Panc1 (cell line): ENCODE measurements around the gene TMPRSS15. TPM values are rescaled to one million over a fixed set of nuclear protein-coding genes. Genes with fewer than 3 reads are reported as not detected.
"Not testable (repeated sequence)": the region's sequence is repeated elsewhere in the genome, so short reads cannot be mapped to it uniquely, and the experiment has no call there.

Experiments
- ATAC-seq: fragments of 200-7000 bp; cut with Tn5 transposase; 2 replicates; pipeline ENCODE4 v1.9.1; 2020; ENCODE audit warnings: mild to moderate bottlenecking, moderate library complexity
- BruUV-seq: library from RNA; stranded (reverse); fragments of 400-500 nt; replicated peaks from 2 replicates; lab custom pipeline; 2021; lab: Mats Ljungman, UMichigan
- CTCF ChIA-PET: fragments of 300-600 bp; sonication (Branson Sonifier 250); formaldehyde crosslinking; loops from one replicate; lab custom pipeline; 2022; ENCODE audit warnings: antibody characterized with exemption; lab: Charles Lee
- POLR2A ChIA-PET: fragments of 300-600 bp; sonication (Branson Sonifier 250); formaldehyde crosslinking; loops from one replicate; lab custom pipeline; 2022; ENCODE audit warnings: antibody characterized with exemption; lab: Charles Lee
- DNase-seq: peaks from one replicate; pipeline ENCODE4 v3.0.0-alpha.2; 2010; ENCODE audit warnings: low read depth, low spot score
- H3K27ac ChIP-seq: 2 replicates; pipeline ENCODE4 v1.5.1; 2011; ENCODE audit warnings: mild to moderate bottlenecking, low read length, inconsistent platforms
- H3K27me3 ChIP-seq: fragments of 200-500 bp; sonication (Bioruptor generic); 2 replicates; pipeline ENCODE4 v1.6.0; 2014; ENCODE audit warnings: low read length, inconsistent platforms; ENCODE audit not compliant: control insufficient read depth, insufficient read depth
- H3K36me3 ChIP-seq: fragments of 200-500 bp; sonication (Bioruptor generic); 2 replicates; pipeline ENCODE4 v1.5.1; 2014; ENCODE audit warnings: inconsistent platforms, mild to moderate bottlenecking, low read length, moderate library complexity; ENCODE audit not compliant: control insufficient read depth, insufficient read depth
- H3K4me1 ChIP-seq: 2 replicates; pipeline ENCODE4 v1.5.1; 2011; ENCODE audit warnings: inconsistent platforms, mild to moderate bottlenecking, low read length, moderate library complexity; ENCODE audit not compliant: control insufficient read depth, insufficient read depth
- H3K4me3 ChIP-seq, 2 experiments: 2 replicates each; pipeline ENCODE4 v1.5.1; 2011 to 2012; ENCODE audit warnings: low read depth in 2 of 2, low read length in 2 of 2, mild to moderate bottlenecking in 2 of 2, inconsistent platforms in 1 of 2, moderate library complexity in 1 of 2
- H3K9me3 ChIP-seq: fragments of 200-500 bp; sonication (Bioruptor generic); 2 replicates; pipeline ENCODE4 v1.5.1; 2014; ENCODE audit warnings: low read depth, mild to moderate bottlenecking, inconsistent platforms, low read length, moderate library complexity; ENCODE audit not compliant: control insufficient read depth, insufficient read depth
- POLR2AphosphoS5 ChIP-seq: IDR thresholded peaks from 2 replicates; pipeline ENCODE4 v1.6.1; 2012; ENCODE audit warnings: mild to moderate bottlenecking, low read depth, low read length, moderate library complexity
- SIN3A ChIP-seq: IDR thresholded peaks from 2 replicates; pipeline ENCODE4 v1.6.1; 2012; ENCODE audit warnings: low read depth, mild to moderate bottlenecking, low read length, moderate library complexity, borderline replicate concordance; ENCODE audit not compliant: insufficient read depth
- TCF7L2 ChIP-seq: IDR thresholded peaks from 2 replicates; pipeline ENCODE4 v1.6.1; 2011; ENCODE audit warnings: mild to moderate bottlenecking, low read depth, low read length, inconsistent platforms
- in situ Hi-C: cut with HindIII; loops from 2 replicates; pipeline ENCODE4 v1.10.0; 2016; ENCODE audit warnings: low sequenced_read_pairs, low pct_unique_long_range_greater_than_20kb
- intact Hi-C: fragments of 100-400 bp; cut with micrococcal nuclease; formaldehyde crosslinking; loops from one replicate; pipeline ENCODE4 v1.10.0; 2022; ENCODE audit not compliant: unreplicated experiment
- total RNA-seq: library from RNA; stranded (reverse); gene quantifications from one replicate; pipeline ENCODE4 v1.2.1, GENCODE V29; 2021; ENCODE audit not compliant: unreplicated experiment
- TF ChIP-seq, protein P1 (sequence below): fragments of 450-650 bp; IDR thresholded peaks from 2 replicates; pipeline ENCODE4 v1.5.1; 2017; ENCODE audit warnings: mild to moderate bottlenecking
- TF ChIP-seq, protein P2 (sequence below), 2 experiments: IDR thresholded peaks; 2 replicates each; pipeline ENCODE4 v1.6.1; 2011 to 2012; ENCODE audit warnings: low read depth in 2 of 2, control low read depth in 1 of 2, low read length in 1 of 2, mild to moderate bottlenecking in 1 of 2, moderate library complexity in 1 of 2; ENCODE audit not compliant: insufficient read depth in 1 of 2

TMPRSS15 gene
- total RNA-seq, 1 experiment from 2014 or later = not detected

DNA sequence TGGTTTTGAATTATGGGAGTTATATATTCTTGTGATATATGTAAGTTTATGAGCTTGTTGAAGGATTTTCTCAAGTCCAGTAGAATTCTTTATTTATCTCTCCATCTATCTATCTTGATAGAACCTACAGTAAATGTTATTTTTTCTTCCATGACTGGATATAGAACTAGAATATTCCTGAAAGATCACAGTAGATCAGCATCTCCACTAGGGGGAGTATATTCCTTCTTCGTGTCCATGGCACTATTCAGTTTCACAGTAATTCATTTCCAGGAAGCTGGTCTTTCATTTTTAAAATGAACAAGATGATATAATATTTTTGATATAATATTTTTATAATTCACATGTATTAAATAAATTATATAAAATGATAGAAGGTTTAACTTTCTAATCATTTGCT, 18.8 kb downstream of the TMPRSS15 start:
- no peaks in the 10 kb centered on the region for H3K9me3 ChIP-seq
- no TSS peak for BruUV-seq
- no peak for ATAC-seq
- ChIA-PET POLR2A (no interaction called here), CTCF (no interaction called here)
- H3K4me3 ChIP-seq = no peak overlapping the region
- H3K27me3 ChIP-seq = no peaks in the 10 kb centered on the region
- no peak for TF ChIP-seq SIN3A
- TF ChIP-seq, protein P1, sequence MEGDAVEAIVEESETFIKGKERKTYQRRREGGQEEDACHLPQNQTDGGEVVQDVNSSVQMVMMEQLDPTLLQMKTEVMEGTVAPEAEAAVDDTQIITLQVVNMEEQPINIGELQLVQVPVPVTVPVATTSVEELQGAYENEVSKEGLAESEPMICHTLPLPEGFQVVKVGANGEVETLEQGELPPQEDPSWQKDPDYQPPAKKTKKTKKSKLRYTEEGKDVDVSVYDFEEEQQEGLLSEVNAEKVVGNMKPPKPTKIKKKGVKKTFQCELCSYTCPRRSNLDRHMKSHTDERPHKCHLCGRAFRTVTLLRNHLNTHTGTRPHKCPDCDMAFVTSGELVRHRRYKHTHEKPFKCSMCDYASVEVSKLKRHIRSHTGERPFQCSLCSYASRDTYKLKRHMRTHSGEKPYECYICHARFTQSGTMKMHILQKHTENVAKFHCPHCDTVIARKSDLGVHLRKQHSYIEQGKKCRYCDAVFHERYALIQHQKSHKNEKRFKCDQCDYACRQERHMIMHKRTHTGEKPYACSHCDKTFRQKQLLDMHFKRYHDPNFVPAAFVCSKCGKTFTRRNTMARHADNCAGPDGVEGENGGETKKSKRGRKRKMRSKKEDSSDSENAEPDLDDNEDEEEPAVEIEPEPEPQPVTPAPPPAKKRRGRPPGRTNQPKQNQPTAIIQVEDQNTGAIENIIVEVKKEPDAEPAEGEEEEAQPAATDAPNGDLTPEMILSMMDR = peak; percentile 32; the same call in 1 of the 2 replicates
- H3K4me1 ChIP-seq = no peaks in the 10 kb centered on the region
- in situ Hi-C loops (no loop called here), intact Hi-C loops (no loop called here)
- H3K27ac ChIP-seq = no peak overlapping the region
- DNase-seq = no peak
- no peaks in the 10 kb centered on the region for H3K36me3 ChIP-seq

DNA sequence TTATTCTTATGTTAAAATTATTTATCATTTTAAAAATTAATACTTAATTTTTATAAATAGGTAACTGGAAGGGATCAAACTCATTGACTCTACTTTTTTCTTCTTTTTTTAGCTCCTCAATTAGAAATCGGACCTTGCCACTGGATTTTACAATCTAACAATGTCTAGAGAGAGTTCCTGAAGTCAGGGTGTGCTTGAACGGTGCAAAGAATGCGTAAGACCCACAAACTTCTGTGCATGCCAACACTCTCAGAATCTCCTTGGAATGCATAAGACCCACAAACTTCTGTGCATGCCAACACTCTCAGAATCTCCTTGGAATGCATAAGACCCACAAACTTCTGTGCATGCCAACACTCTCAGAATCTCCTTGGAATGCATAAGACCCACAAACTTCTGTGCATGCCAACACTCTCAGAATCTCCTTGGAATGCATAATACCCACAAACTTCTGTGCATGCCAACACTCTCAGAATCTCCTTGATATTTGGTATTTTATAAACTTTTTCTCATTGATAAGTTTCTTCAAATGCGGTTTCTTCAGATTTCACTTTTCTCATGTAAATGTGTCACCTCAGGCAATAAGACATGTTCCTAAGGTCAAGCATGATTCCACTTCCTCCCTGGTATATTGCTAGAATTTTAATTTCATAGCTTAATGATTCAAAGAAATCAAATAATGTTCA, 20.5 kb downstream of the TMPRSS15 start:
- H3K4me3 ChIP-seq, ATAC-seq, CTCF ChIA-PET, DNase-seq, H3K36me3 ChIP-seq, BruUV-seq, H3K9me3 ChIP-seq, H3K27ac ChIP-seq, intact Hi-C loops, H3K4me1 ChIP-seq, H3K27me3 ChIP-seq, POLR2A ChIA-PET, in situ Hi-C loops: not testable (repeated sequence)

DNA sequence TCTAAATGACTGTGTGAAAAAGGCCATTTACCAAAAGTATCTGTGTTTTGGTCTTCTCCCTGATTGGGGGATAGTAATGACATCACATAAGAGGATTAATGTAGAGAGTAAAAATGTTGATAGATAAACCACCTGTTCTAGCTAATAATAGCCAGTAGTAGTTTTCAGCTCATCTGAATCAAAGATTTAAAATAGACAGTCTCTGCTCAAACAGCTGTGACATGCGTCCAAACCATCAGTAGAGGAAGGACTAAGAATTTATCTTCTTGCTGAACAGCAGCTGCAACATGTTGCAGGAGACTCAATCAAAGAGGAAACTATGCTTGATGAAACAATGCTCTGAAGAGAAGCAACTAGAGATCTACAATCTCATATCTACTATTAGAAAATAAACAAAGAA, 21.4 kb downstream of the TMPRSS15 start:
- BruUV-seq = no TSS peak
- ChIA-PET POLR2A (no interaction called here), CTCF (no interaction called here)
- no peaks in the 10 kb centered on the region for H3K4me1 ChIP-seq
- intact Hi-C loops (no loop called here), in situ Hi-C loops (no loop called here)
- H3K36me3 ChIP-seq = no peaks in the 10 kb centered on the region
- ATAC-seq (no peak), DNase-seq (no peak)
- no peaks in the 10 kb centered on the region for H3K27me3 ChIP-seq
- no peaks in the 10 kb centered on the region for H3K9me3 ChIP-seq
- TF ChIP-seq TCF7L2 (no peak), POLR2AphosphoS5 (no peak), SIN3A (no peak)
- TF ChIP-seq, protein P2, sequence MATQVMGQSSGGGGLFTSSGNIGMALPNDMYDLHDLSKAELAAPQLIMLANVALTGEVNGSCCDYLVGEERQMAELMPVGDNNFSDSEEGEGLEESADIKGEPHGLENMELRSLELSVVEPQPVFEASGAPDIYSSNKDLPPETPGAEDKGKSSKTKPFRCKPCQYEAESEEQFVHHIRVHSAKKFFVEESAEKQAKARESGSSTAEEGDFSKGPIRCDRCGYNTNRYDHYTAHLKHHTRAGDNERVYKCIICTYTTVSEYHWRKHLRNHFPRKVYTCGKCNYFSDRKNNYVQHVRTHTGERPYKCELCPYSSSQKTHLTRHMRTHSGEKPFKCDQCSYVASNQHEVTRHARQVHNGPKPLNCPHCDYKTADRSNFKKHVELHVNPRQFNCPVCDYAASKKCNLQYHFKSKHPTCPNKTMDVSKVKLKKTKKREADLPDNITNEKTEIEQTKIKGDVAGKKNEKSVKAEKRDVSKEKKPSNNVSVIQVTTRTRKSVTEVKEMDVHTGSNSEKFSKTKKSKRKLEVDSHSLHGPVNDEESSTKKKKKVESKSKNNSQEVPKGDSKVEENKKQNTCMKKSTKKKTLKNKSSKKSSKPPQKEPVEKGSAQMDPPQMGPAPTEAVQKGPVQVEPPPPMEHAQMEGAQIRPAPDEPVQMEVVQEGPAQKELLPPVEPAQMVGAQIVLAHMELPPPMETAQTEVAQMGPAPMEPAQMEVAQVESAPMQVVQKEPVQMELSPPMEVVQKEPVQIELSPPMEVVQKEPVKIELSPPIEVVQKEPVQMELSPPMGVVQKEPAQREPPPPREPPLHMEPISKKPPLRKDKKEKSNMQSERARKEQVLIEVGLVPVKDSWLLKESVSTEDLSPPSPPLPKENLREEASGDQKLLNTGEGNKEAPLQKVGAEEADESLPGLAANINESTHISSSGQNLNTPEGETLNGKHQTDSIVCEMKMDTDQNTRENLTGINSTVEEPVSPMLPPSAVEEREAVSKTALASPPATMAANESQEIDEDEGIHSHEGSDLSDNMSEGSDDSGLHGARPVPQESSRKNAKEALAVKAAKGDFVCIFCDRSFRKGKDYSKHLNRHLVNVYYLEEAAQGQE (IDR thresholded peaks at IDR 0.05; ENCODE audit: insufficient read depth in 1 of 2, low read depth in 2 of 2, low read length in 1 of 2) = no peak
- TF ChIP-seq, protein P1 = no peak
- H3K4me3 ChIP-seq = no peak overlapping the region
- H3K27ac ChIP-seq = no peak overlapping the region
